Gastroesophageal sphincter (tissue), 4 donors: ENCODE results near the gene WDSUB1. TPM values are rescaled to one million over a fixed set of nuclear protein-coding genes. Genes with fewer than 3 reads are reported as not detected.

ENCODE experiments used
- ATAC-seq: fragments of 150-250 bp; one replicate; pipeline ENCODE4 v1.9.1; 2016; ENCODE audit warnings: mild to moderate bottlenecking, moderate library complexity
- H3K27ac ChIP-seq, 4 donors: fragments of 200-600 bp; sonication (generic) in 3 of 4; 1 replicate in 3 of 4; 2 replicates in 1 of 4; pipeline ENCODE4 v1.5.1; 2016 to 2019
- H3K27me3 ChIP-seq: fragments of 200-600 bp; sonication (generic); one replicate; pipeline ENCODE4 v1.5.1; 2019
- H3K36me3 ChIP-seq, 2 donors: fragments of 200-600 bp; sonication (generic); one replicate each; pipeline ENCODE4 v1.5.1; 2019; ENCODE audit warnings: control low read depth in 1 of 2
- H3K4me1 ChIP-seq, 3 donors: fragments of 200-600 bp; sonication (generic); 1 replicate in 2 of 3; 2 replicates in 1 of 3; pipeline ENCODE4 v1.5.1; 2016 to 2019; ENCODE audit warnings: control low read depth in 2 of 3
- H3K4me3 ChIP-seq, 2 donors: fragments of 200-600 bp; sonication (generic); one replicate each; pipeline ENCODE4 v1.5.1; 2019; ENCODE audit warnings: mild to moderate bottlenecking in 1 of 2, moderate library complexity in 1 of 2
- H3K9me3 ChIP-seq, 3 donors: fragments of 200-600 bp; sonication (generic); one replicate each; pipeline ENCODE4 v1.5.1; 2017 to 2019; ENCODE audit warnings: control low read depth in 2 of 3
- CTCF ChIP-seq, 4 experiments: fragments of 200-600 bp in 2 of 4; fragments of 450-650 bp in 2 of 4; sonication (generic) in 1 of 4; IDR thresholded peaks; one replicate each; pipeline ENCODE4 v1.5.1; 2017 to 2019; ENCODE audit warnings: antibody characterized with exemption in 4 of 4, mild to moderate bottlenecking in 2 of 4, moderate library complexity in 2 of 4
- EP300 ChIP-seq: sonication (generic); formaldehyde crosslinking; IDR thresholded peaks from one replicate; pipeline ENCODE4 v1.6.1; 2017; ENCODE audit warnings: antibody characterized with exemption, mild to moderate bottlenecking
- POLR2A ChIP-seq, 2 donors: fragments of 450-650 bp; IDR thresholded peaks; one replicate each; pipeline ENCODE4 v1.6.1; 2017; ENCODE audit warnings: antibody characterized with exemption in 2 of 2, mild to moderate bottlenecking in 2 of 2, moderate library complexity in 1 of 2
- POLR2AphosphoS5 ChIP-seq: sonication (generic); formaldehyde crosslinking; IDR thresholded peaks from one replicate; pipeline ENCODE4 v1.6.1; 2017; ENCODE audit warnings: antibody characterized with exemption
- WGBS, 2 donors: methylation state at CpG; one replicate each; pipeline ENCODE4 v1.1.5; 2018; ENCODE audit warnings: low coverage in 1 of 2; 5-methylcytosine and 5-hydroxymethylcytosine counted together
- total RNA-seq, 4 donors: library from RNA; depleted of rRNA; stranded (reverse); fragments of >200 nt; gene quantifications; one replicate each; pipeline ENCODE4 v1.1.0, GENCODE V29; 2016

The WDSUB1 gene
- total RNA-seq, 4 donors from 2014 or later: 5.3 to 11.1 (median 5.9) TPM

DNA sequence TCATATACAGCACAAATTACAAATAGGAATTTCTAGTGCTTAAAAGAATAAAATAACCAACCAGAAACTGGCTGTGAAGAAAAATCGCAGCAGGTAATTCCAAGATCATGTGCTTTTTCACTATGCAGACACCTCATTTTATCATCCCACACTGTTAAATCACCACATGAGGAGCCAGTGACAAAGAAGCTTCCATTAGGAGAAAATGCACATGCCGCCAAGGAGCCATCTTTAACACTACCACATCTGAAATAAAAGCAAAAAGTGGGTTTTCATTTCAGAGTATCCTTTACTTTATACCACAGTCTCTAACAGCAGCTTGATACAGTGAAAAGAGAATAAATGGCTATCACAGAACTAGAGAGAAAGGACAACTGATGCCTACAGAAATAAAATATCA lies 6.8 kb downstream of the WDSUB1 start:
- no peak for ATAC-seq
- TF ChIP-seq EP300 (no peak), CTCF (IDR thresholded peaks at IDR 0.05) (no peak), POLR2A (IDR thresholded peaks at IDR 0.05) (no peak), POLR2AphosphoS5 (no peak)
- no peak overlapping the region for H3K4me3 ChIP-seq
- 100% methylated on average over 2 of the region's 2 CpGs for WGBS, 2 donors
- no peak overlapping the region for H3K27ac ChIP-seq
- peaks cover 0 to 1% (median 0%) of the 10 kb centered on the region in 3 donors for H3K4me1 ChIP-seq
- peaks cover 0 to 47% of the 10 kb centered on the region in 2 donors for H3K36me3 ChIP-seq
- no peaks in the 10 kb centered on the region for H3K9me3 ChIP-seq
- no peaks in the 10 kb centered on the region for H3K27me3 ChIP-seq

DNA sequence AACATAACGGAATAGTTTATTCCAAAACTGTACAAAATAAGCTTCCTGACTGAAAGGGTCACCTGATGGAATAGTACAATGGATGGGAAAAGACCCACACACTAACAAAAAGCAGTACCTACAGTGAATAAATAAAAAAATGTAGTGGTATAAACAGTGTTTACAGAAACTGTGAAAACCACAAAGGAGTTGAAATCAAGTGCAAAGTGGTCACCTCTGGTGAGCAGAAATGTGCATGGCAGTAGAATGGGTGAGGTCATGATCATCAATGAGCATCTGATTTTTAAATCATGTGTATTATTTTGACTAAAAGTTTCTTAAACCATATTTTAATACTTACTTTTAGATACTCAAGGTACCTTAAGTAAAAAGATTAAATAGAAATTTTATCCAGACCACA lies 11.4 kb downstream of the WDSUB1 start:
- 89 to 92% methylated on average over 1 of the region's 1 CpG for WGBS, 2 donors
- ATAC-seq: no peak

GRCh38 chr2:159272156-159272555 lies 14.3 kb downstream of the WDSUB1 start:
- WGBS, 2 donors: 79 to 88% methylated on average over 5 of the region's 5 CpGs
- TF ChIP-seq POLR2A (IDR thresholded peaks at IDR 0.05) (no peak), CTCF (IDR thresholded peaks at IDR 0.05) (no peak), EP300 (no peak), POLR2AphosphoS5 (no peak)
- H3K36me3 ChIP-seq: peaks cover 0 to 32% of the 10 kb centered on the region in 2 donors
- H3K27me3 ChIP-seq: no peaks in the 10 kb centered on the region
- no peaks in the 10 kb centered on the region for H3K9me3 ChIP-seq
- H3K4me1 ChIP-seq: peaks cover 0 to 10% (median 0%) of the 10 kb centered on the region in 3 donors
- H3K27ac ChIP-seq: no peak overlapping the region
- H3K4me3 ChIP-seq: no peak overlapping the region
- no peak for ATAC-seq

More for the DNA sequence above, 11.4 kb downstream of the WDSUB1 start:
- no peak overlapping the region for H3K4me3 ChIP-seq
- H3K27ac ChIP-seq: no peak overlapping the region
- H3K27me3 ChIP-seq: no peaks in the 10 kb centered on the region
- no peak for TF ChIP-seq POLR2AphosphoS5
- no peak for TF ChIP-seq POLR2A (IDR thresholded peaks at IDR 0.05)
- no peak for TF ChIP-seq EP300
- TF ChIP-seq CTCF (IDR thresholded peaks at IDR 0.05): no peak
- H3K4me1 ChIP-seq: no peaks in the 10 kb centered on the region
- peaks cover 0 to 43% of the 10 kb centered on the region in 2 donors for H3K36me3 ChIP-seq
- no peaks in the 10 kb centered on the region for H3K9me3 ChIP-seq

- Histone ChIP-seq H3K4me1 (peaks cover 0 to 10% (median 0%) of the 10 kb centered on the region in 3 donors), H3K36me3 (peaks cover 0 to 26% of the 10 kb centered on the region in 2 donors), H3K4me3 (no peak overlapping the region), H3K9me3 (no peaks in the 10 kb centered on the region), H3K27ac (no peak overlapping the region), H3K27me3 (no peaks in the 10 kb centered on the region)
- WGBS, 2 donors: 96 to 97% methylated on average over 3 to 4 of the region's 4 CpGs
- TF ChIP-seq POLR2A (IDR thresholded peaks at IDR 0.05) (no peak), CTCF (IDR thresholded peaks at IDR 0.05) (no peak), POLR2AphosphoS5 (no peak), EP300 (no peak)
- no peak for ATAC-seq
Measured at GRCh38 chr2:159270744-159271379, 15.6 kb downstream of the WDSUB1 start.

DNA sequence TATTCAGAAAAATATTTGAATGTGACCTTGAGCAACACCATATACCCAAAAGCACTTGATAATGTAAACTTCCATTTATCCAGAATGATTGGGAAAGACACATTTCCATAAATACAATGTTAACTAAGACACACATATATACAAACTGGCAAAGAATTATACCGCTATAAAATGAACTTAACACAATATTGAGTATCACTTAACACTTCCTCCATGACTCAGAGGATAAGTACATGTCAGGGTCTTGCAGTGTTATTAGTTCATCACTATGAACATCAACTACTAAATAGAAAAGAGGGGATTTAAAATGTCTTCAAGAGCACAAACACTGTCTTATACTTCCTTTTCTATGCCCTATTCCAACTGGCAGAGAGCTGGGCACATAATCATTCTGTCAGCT lies 18.6 kb downstream of the WDSUB1 start:
- no peaks in the 10 kb centered on the region for H3K27me3 ChIP-seq
- H3K36me3 ChIP-seq: peaks cover 0 to 12% of the 10 kb centered on the region in 2 donors
- TF ChIP-seq EP300 (no peak), POLR2AphosphoS5 (no peak), POLR2A (IDR thresholded peaks at IDR 0.05) (no peak), CTCF (IDR thresholded peaks at IDR 0.05) (no peak)
- no peak for ATAC-seq
- H3K4me3 ChIP-seq: no peak overlapping the region
- 65 to 82% methylated on average over 1 of the region's 1 CpG for WGBS, 2 donors
- no peaks in the 10 kb centered on the region for H3K9me3 ChIP-seq
- H3K27ac ChIP-seq: no peak overlapping the region
- peaks cover 0 to 10% (median 0%) of the 10 kb centered on the region in 3 donors for H3K4me1 ChIP-seq
